ENCODE data around the gene CCR9. TPM values are rescaled to one million over a fixed set of nuclear protein-coding genes. Genes with fewer than 3 reads are reported as not detected.

The CCR9 gene
- total RNA-seq, 2 donors from 2014 or later, result not detected

DNA sequence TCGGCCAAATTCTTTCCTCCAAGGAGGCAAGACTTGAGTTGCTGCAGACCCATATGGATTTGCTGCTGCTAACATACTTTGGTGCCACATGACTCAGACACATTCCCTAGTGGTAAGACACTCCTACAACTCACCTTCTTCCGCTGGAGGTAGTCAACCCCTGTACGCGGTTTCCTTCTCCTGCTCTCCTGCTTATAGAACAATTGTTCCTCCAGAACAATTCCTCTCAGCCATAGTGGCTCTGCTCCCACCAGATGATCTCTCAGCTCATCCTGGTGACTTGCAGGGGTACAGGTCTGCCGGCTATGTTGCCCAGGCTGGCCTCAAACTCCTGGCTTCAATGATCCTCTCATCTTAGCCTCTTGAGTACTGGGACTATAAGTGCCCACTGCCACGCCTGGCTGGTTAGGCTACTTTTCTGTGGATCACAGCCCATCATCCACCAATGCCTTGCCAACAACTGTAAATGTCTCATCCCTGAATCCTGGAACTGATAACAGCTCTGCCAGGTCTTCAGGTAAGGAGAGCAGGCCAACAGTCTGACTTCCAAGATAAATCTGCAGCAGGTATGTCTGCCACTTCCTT, 54.5 kb downstream of the CCR9 start:
- TF ChIP-seq CTCF (IDR thresholded peaks at IDR 0.05), result no peak

DNA sequence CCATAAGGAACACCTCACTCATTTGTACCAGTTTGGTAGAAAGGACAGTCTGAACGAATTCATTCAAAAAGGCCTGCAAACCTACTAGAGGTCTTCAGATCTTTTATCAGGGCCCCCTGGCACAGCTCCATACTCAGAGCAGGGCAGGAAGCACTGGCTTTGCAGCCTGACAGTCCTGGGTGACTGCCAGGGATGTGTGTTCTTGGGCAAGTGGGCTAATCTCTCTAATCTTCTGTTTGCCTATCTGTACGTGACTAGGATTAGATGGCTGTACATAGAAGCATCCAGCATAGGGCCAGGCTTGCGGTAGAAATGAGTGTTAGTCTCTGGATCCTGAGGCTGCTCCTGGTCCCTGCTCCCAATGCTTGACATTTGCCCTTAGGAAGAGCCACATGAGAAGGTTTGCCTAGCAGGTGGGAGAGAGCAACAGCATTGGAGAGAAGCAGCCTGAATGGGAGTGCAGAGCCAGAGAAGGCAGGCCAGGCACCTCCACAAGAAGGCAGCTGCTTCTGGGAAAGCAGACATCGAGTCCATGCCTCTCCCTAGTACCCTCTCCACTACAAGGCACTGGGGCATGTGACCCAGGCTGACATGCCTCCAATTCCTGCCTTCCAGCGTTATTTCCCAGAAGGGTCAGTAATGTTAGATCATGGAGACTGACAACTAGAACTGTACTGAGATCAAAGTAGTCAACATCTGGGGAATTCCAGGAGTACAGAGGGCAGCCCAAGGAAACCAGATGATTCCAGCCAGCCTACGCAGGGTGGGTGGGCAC, 55.9 kb downstream of the CCR9 start:
- TF ChIP-seq CTCF (IDR thresholded peaks at IDR 0.05), result no peak

More for the DNA sequence above, 54.5 kb downstream of the CCR9 start:
- Histone ChIP-seq H3K4me3 (no peak overlapping the region), H3K9me3 (no peaks in the 10 kb centered on the region), H3K4me1 (peaks cover 0 to 21% of the 10 kb centered on the region in 2 donors), H3K27ac (no peak overlapping the region), H3K27me3 (no peaks in the 10 kb centered on the region), H3K36me3 (peaks cover 24% of the 10 kb centered on the region)
- no peak for DNase-seq (ENCODE audit: low spot score)

DNA sequence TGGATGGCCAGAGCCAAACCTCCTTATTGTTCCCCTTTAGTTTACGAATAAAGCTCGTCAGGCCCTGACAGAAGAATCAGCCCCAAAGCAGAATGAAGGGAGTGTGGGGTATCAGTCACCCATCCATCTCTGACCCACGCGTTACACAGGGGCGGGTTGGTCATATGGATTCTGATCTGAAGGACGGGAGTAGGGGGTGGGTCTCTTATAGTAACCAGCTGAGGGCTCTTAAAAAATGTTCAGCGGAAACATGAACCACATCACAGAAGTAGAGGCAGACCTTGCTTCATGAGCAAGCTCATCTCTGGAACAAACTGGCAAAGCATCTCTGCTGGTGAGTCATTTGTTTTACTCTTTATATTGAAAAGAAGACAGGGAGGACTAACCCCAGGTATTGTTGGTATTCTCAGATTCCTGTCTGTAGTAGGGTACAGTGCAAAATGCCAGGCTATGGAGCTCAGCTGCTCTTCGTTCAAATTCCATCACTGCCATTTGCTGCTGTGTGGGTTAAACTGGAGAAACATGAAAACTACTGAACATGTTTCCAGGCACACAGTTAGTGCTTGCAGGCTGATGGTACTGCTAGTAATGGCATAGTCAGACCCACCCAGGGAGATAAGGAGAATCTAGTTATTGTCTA, 57.0 kb downstream of the CCR9 start, which contains the start of gene CXCR6:
CXCR6 (plus strand) TSS at position 258 of the 640 bp plus-strand sequence. CDS start 3,018 bp downstream, outside the sequence.
- Histone ChIP-seq H3K27ac (no peak within 1 kb of the TSS), H3K4me3 (no peak within 1 kb of the TSS), H3K36me3 (peaks cover 34% of the 10 kb centered on the region), H3K9me3 (no peaks in the 10 kb centered on the region), H3K27me3 (no peaks in the 10 kb centered on the region), H3K4me1 (peaks cover 0 to 21% of the 10 kb centered on the region in 2 donors)
- no peak for TF ChIP-seq CTCF (IDR thresholded peaks at IDR 0.05)
- no peak for DNase-seq (ENCODE audit: low spot score)

More for the DNA sequence above, 55.9 kb downstream of the CCR9 start:
- Histone ChIP-seq H3K27ac (no peak overlapping the region), H3K9me3 (no peaks in the 10 kb centered on the region), H3K4me3 (no peak overlapping the region), H3K36me3 (peaks cover 24% of the 10 kb centered on the region), H3K4me1 (peaks cover 0 to 21% of the 10 kb centered on the region in 2 donors), H3K27me3 (no peaks in the 10 kb centered on the region)
- no peak for DNase-seq (ENCODE audit: low spot score)

GRCh38 chr3:45944830-45945620, 58.7 kb downstream of the CCR9 start:
- no peak for DNase-seq (ENCODE audit: low spot score)
- no peak overlapping the region for H3K27ac ChIP-seq
- no peak overlapping the region for H3K4me3 ChIP-seq
- H3K9me3 ChIP-seq, result no peaks in the 10 kb centered on the region
- TF ChIP-seq CTCF (IDR thresholded peaks at IDR 0.05), result no peak
- peaks cover 0 to 9% of the 10 kb centered on the region in 2 donors for H3K4me1 ChIP-seq
- H3K27me3 ChIP-seq, result no peaks in the 10 kb centered on the region
- peaks cover 48% of the 10 kb centered on the region for H3K36me3 ChIP-seq

DNA sequence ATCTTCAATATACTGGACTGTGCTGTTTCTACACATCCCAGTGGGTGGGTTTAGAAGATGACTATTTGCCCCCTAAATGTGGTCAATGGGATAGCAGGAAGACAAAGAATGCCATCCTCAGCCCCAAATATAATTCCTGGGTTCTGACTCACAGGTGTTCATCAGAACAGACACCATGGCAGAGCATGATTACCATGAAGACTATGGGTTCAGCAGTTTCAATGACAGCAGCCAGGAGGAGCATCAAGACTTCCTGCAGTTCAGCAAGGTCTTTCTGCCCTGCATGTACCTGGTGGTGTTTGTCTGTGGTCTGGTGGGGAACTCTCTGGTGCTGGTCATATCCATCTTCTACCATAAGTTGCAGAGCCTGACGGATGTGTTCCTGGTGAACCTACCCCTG, 60.0 kb downstream of the CCR9 start:
- Histone ChIP-seq H3K36me3 (peaks cover 61% of the 10 kb centered on the region), H3K4me3 (no peak overlapping the region), H3K9me3 (no peaks in the 10 kb centered on the region), H3K27ac (no peak overlapping the region), H3K27me3 (no peaks in the 10 kb centered on the region), H3K4me1 (peaks cover 0 to 5% of the 10 kb centered on the region in 2 donors)
- TF ChIP-seq CTCF (IDR thresholded peaks at IDR 0.05), result no peak
- DNase-seq (ENCODE audit: low spot score), result no peak

All from right atrium auricular region (tissue), 2 donors.